ENCODE data around the gene SLC6A18. TPM values are rescaled to one million over a fixed set of nuclear protein-coding genes. Genes with fewer than 3 reads are reported as not detected.
A peak's percentile ranks its signal among the peaks of the same experiment; 100 is the strongest.

SLC6A18 gene
- total and polyA plus RNA-seq, 9 of the 15 experiments (the other 6 are each of a cell fraction or from before 2014, with no cell fraction given): not detected

GRCh38 chr5:1175801-1176472 lies 49.2 kb upstream of the SLC6A18 start:
- in situ Hi-C loops (cut with MboI) (no loop called here), intact Hi-C loops (cut with micrococcal nuclease) (no loop called here)
- H3K9me1 ChIP-seq (ENCODE audit: control insufficient read depth, insufficient read depth, low read length): no peaks in the 10 kb centered on the region
- ATAC-seq: 0 out of 3 replicates have a peak, but pooled peaks have one; percentile 5
- FAIRE-seq: no peak
- DNase-seq (ENCODE audit: extremely low read depth in 1 of 4, low spot score in 3 of 4): no peak
- ChIA-PET POLR2A (no interaction called here), CTCF (ENCODE audit: low intra/inter-chr PET ratio) (interaction anchor here (0.9 to 1.4 kb wide), 2 partner anchors 29 to 465 kb away, joined by 4 to 7 read pairs; no protein-coding TSS in a partner anchor)
- peaks cover 0 to 10% of the 10 kb centered on the region in 2 experiments; a peak in 2 of 5 replicates for H3K27me3 ChIP-seq (ENCODE audit: control insufficient read depth in 2 of 2, insufficient read depth in 2 of 2, low read length in 2 of 2)
- H3K36me3 ChIP-seq (ENCODE audit: control insufficient read depth, insufficient read depth, low read length): no peaks in the 10 kb centered on the region
- WGBS (ENCODE audit: insufficient coverage, low coverage, missing lambda C conversion rate): 48% methylated on average over 26 of the region's 26 CpGs
- no peaks in the 10 kb centered on the region for H3K79me2 ChIP-seq (ENCODE audit: control insufficient read depth, insufficient read depth, low read length)
- no peaks in the 10 kb centered on the region for H3K9me3 ChIP-seq (replicated peaks; ENCODE audit: control insufficient read depth, insufficient read depth, low read depth, low read length)
- H3K4me3 ChIP-seq: no peak overlapping the region
- H2AFZ ChIP-seq (ENCODE audit: low read depth, low read length): 0 out of 2 replicates have a peak overlapping the region, but pooled peaks have one; percentile 24
- peaks cover 6 to 59% of the 10 kb centered on the region in 2 experiments; a peak in 4 of 5 replicates for H3K4me1 ChIP-seq (replicated peaks in 1 of 2; ENCODE audit: control insufficient read depth in 2 of 2, insufficient read depth in 2 of 2, low read length in 2 of 2)
- BruUV-seq (replicated peaks): no TSS peak
- no peak overlapping the region for H3K27ac ChIP-seq (ENCODE audit: extremely low read depth, low read depth, low read length)
- H3K9ac ChIP-seq (ENCODE audit: insufficient read depth in 1 of 2, low read depth in 2 of 2, low read length in 2 of 2): peak overlapping the region in 1 of 2 experiments; percentile 68; a peak in 2 of 4 replicates
- H4K20me1 ChIP-seq (replicated peaks; ENCODE audit: control insufficient read depth, insufficient read depth, low read length): no peaks in the 10 kb centered on the region
- no peak overlapping the region for H3K4me2 ChIP-seq (ENCODE audit: insufficient read depth, low read length)
- no peak for TF ChIP-seq ZNF778 (CRISPR knock-in tag; IDR thresholded peaks at IDR 0.05)
- no peak for TF ChIP-seq ZNF561 (CRISPR knock-in tag; conservative IDR thresholded peaks at IDR 0.05)

All from K562 (cell line).